HEK293 (cell line): Measurements from ENCODE around the gene RBBP8.
"Not testable (repeated sequence)": the region's sequence is repeated elsewhere in the genome, so short reads cannot be mapped to it uniquely, and the experiment has no call there.

ENCODE experiments used
- KLF16 ChIP-seq: fragments of 450-650 bp; formaldehyde crosslinking; IDR thresholded peaks from 2 replicates; pipeline ENCODE4 v1.5.1; 2017; ENCODE audit warnings: missing biosample characterization, missing genetic modification characterization
- ZFHX2 ChIP-seq: fragments of 450-650 bp; formaldehyde crosslinking; conservative IDR thresholded peaks from 2 replicates; pipeline ENCODE4 v1.5.1; 2016; ENCODE audit warnings: missing biosample characterization, missing genetic modification characterization
- ZNF585B ChIP-seq: fragments of 450-650 bp; formaldehyde crosslinking; IDR thresholded peaks from 2 replicates; pipeline ENCODE4 v1.5.1; 2016; ENCODE audit warnings: missing biosample characterization, missing genetic modification characterization
- ZNF670 ChIP-seq: fragments of 450-650 bp; formaldehyde crosslinking; IDR thresholded peaks from 2 replicates; pipeline ENCODE4 v1.5.1; 2016; ENCODE audit warnings: missing biosample characterization, missing genetic modification characterization, low read depth
- ZXDB ChIP-seq: fragments of 450-650 bp; formaldehyde crosslinking; IDR thresholded peaks from 2 replicates; pipeline ENCODE4 v1.5.1; 2016; ENCODE audit warnings: missing biosample characterization, missing genetic modification characterization
- TF ChIP-seq, protein P1 (sequence below): fragments of 450-650 bp; formaldehyde crosslinking; IDR thresholded peaks from 2 replicates; pipeline ENCODE4 v1.5.1; 2016; ENCODE audit warnings: missing biosample characterization, missing genetic modification characterization
- TF ChIP-seq, protein P2 (sequence below): fragments of 450-650 bp; formaldehyde crosslinking; IDR thresholded peaks from 2 replicates; pipeline ENCODE4 v1.5.1; 2016; ENCODE audit warnings: missing biosample characterization, missing genetic modification characterization, low read depth
- TF ChIP-seq, protein P3 (sequence below): fragments of 450-650 bp; formaldehyde crosslinking; IDR thresholded peaks from 2 replicates; pipeline ENCODE4 v1.5.1; 2016; ENCODE audit warnings: missing biosample characterization, missing genetic modification characterization

DNA sequence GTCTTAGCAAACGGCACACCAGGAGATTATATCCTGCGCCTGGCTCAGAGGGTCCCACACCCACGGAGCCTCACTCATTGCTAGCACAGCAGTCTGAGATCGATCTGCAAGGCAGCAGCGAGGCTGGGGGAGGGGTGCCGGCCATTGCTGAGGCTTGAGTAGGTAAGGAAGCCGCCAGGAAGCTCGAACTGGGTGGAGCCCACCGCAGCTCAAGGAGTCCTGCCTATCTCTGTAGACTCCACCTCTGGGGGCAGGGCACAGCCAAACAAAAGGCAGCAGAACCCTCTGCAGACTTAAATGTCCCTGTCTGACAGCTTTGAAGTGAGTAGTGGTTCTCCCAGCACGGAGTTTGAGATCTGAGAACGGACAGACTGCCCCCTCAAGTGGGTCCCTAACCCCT lies 47.4 kb upstream of the RBBP8 start:
- TF ChIP-seq ZXDB; ZFHX2 (tag by site-specific recombination); KLF16; ZNF670 (tag by site-specific recombination); ZNF585B (tag by site-specific recombination): not testable (repeated sequence)
- TF ChIP-seq, protein P1, sequence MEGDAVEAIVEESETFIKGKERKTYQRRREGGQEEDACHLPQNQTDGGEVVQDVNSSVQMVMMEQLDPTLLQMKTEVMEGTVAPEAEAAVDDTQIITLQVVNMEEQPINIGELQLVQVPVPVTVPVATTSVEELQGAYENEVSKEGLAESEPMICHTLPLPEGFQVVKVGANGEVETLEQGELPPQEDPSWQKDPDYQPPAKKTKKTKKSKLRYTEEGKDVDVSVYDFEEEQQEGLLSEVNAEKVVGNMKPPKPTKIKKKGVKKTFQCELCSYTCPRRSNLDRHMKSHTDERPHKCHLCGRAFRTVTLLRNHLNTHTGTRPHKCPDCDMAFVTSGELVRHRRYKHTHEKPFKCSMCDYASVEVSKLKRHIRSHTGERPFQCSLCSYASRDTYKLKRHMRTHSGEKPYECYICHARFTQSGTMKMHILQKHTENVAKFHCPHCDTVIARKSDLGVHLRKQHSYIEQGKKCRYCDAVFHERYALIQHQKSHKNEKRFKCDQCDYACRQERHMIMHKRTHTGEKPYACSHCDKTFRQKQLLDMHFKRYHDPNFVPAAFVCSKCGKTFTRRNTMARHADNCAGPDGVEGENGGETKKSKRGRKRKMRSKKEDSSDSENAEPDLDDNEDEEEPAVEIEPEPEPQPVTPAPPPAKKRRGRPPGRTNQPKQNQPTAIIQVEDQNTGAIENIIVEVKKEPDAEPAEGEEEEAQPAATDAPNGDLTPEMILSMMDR = not testable (repeated sequence)
- TF ChIP-seq, protein P2, sequence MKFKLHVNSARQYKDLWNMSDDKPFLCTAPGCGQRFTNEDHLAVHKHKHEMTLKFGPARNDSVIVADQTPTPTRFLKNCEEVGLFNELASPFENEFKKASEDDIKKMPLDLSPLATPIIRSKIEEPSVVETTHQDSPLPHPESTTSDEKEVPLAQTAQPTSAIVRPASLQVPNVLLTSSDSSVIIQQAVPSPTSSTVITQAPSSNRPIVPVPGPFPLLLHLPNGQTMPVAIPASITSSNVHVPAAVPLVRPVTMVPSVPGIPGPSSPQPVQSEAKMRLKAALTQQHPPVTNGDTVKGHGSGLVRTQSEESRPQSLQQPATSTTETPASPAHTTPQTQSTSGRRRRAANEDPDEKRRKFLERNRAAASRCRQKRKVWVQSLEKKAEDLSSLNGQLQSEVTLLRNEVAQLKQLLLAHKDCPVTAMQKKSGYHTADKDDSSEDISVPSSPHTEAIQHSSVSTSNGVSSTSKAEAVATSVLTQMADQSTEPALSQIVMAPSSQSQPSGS = not testable (repeated sequence)
- TF ChIP-seq, protein P3, sequence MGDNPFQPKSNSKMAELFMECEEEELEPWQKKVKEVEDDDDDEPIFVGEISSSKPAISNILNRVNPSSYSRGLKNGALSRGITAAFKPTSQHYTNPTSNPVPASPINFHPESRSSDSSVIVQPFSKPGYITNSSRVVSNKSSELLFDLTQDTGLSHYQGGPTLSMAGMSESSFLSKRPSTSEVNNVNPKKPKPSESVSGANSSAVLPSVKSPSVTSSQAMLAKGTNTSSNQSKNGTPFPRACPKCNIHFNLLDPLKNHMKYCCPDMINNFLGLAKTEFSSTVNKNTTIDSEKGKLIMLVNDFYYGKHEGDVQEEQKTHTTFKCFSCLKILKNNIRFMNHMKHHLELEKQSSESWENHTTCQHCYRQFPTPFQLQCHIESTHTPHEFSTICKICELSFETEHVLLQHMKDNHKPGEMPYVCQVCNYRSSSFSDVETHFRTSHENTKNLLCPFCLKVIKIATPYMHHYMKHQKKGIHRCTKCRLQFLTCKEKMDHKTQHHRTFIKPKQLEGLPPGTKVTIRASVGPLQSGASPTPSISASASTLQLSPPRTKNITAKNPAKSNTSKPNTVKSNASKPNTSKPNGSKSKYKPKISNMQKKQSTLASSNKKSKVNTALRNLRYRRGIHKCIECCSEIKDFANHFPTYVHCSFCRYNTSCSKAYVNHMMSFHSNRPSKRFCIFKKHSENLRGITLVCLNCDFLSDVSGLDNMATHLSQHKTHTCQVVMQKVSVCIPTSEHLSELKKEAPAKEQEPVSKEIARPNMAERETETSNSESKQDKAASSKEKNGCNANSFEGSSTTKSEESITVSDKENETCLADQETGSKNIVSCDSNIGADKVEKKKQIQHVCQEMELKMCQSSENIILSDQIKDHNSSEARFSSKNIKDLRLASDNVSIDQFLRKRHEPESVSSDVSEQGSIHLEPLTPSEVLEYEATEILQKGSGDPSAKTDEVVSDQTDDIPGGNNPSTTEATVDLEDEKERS = not testable (repeated sequence)
